Epithelial cell of prostate (primary cell): ENCODE measurements around the gene DNHD1.

Experiments
- DNase-seq: peaks from one replicate; pipeline ENCODE4 v3.0.0-alpha.2; 2011; ENCODE audit warnings: low read depth, low spot score
- H3K27ac ChIP-seq: fragments of 450-650 bp; 2 replicates; pipeline ENCODE4 v1.5.1; 2017; ENCODE audit warnings: mild to moderate bottlenecking

The DNHD1 gene

DNA sequence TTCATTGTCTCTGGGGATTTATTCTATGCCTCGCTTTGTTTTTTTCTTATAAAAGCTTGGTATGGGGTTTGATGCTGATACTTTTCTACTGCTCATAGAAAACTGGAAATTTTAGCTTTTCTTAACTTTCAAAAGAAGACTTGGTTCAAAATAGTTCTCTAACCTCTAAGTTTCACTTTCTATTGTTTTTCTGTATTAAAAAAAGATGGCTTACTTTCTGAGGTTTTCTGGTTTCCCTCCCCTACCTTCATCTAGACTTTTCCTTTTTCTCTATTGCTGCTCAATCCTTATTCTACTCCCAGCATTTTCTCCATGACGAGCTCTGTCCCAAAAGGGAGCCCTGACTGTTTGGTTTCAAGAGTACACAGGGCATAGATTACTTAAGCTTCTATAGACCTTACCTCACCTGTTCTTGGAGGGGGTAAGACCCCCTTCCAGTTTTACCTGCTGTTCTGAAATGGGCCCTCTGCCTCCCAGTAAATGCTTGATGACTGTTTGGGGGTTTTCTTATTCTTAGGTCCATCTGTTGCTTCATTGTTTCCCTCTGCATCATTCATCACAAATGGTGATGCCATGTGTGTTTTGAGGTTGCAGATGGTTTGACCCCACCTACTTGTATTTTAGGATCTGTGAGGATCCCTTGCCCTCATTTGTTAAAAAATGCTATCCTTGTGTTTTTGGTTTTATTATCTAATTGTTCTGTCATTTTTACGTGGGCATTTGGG is 29.5 kb downstream of the DNHD1 start:
- DNase-seq, result no peak
- no peak overlapping the region for H3K27ac ChIP-seq

DNA sequence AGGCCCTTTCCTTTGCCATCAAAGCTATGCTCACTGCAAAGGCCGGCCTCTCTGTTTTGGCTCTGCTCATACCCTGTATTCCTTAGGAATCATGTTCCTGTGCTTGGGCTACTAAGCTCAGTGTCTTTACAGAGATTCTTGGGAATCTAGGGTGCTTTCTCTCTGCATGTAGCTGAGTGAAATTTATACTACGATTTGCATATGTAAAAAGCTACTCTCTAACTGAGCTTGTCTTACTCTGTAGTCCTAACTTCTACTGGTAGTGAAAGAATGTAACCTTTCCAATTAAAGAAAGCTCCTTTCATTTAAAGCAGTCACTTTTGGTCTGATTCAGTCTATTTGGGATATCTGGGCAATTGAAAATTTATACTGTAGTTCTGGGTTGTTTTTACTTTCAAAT is 32.2 kb downstream of the DNHD1 start:
- H3K27ac ChIP-seq, result no peak overlapping the region

DNA sequence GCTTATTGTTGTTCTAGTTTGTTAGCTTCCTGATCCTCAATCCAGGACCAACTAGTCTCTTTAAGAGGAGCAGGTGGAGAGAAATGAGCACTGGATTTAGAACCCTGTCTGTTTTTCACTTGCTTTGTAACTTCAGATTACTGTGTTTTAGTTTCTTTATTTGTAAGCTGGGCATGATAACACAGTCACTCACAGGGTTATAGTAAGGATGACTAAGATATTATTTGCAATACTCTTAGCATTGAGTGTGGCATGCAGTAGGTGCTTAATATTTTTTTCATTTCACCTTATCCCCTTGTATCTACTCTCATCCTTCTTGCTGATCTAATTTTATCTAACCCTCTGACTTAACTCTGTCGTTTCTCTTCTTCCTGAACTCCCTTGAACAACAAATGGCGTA is 33.8 kb downstream of the DNHD1 start:
- no peak for DNase-seq
- no peak overlapping the region for H3K27ac ChIP-seq

More for the DNA sequence above, 32.2 kb downstream of the DNHD1 start:
- no peak for DNase-seq

DNA sequence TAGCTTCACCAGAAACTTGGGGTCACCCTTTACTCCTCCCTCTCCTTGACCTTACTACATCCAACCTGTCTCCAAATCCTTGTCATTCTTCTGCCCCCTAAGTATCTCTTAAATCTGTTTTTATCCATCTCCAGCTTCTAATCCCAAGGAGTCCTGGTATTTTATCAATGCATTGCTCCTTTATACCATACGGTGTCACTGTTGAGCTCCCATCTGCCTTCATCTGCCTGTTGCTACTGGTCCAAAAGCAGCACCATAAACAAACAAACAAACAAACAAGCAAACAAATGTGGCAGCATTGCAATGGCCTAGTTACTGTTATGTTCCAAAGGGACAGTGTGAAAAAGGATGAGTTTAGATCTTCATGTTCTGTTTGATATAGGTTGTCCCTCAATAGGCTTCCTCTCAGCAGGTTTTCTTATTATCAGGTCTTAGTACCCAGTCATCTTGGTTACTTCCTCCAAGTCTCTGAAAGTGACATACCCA is 34.2 kb downstream of the DNHD1 start:
- H3K27ac ChIP-seq, result no peak overlapping the region
- DNase-seq, result no peak

DNA sequence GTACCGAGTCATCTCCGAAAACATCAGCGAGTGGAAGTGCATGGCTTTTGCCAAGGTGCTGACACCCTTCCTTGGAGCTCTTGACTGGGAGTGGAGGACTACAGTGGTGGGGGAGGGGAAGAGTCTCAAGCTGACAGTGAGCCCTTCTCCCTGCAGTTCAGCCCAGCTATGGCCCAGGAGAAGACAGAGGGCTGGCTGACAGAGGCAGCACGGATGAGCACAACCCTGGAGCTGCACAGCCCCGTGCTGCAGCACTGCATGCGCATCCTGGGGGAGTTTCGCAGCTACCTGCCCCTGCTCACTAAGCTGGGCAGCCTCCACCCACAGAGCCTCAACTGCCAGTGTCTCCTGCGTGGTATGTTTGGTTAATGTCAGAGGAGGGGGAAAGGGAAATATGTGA is 41.4 kb downstream of the DNHD1 start:
- DNase-seq, result no peak
- no peak overlapping the region for H3K27ac ChIP-seq

DNA sequence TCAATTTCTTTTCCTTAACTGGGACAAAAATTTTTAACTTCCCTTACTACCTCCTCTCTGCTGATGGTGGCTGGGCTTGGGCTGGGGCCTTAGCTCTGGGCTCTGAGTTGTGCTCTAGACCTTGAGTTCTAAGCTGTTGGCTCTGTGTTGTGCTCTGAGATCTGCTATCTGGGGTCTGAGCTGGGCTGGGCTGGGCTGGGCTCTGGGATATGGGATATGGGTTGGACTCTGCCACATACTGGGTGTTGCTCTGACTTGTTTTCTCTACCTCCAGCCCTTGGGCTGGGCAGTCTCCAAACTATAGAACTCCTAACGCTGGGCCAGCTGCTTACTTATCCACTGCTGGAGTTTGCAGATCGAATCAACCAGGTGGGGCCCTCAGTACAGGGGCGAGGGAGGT is 41.9 kb downstream of the DNHD1 start:
- H3K27ac ChIP-seq, result no peak overlapping the region
- DNase-seq, result no peak

DNA sequence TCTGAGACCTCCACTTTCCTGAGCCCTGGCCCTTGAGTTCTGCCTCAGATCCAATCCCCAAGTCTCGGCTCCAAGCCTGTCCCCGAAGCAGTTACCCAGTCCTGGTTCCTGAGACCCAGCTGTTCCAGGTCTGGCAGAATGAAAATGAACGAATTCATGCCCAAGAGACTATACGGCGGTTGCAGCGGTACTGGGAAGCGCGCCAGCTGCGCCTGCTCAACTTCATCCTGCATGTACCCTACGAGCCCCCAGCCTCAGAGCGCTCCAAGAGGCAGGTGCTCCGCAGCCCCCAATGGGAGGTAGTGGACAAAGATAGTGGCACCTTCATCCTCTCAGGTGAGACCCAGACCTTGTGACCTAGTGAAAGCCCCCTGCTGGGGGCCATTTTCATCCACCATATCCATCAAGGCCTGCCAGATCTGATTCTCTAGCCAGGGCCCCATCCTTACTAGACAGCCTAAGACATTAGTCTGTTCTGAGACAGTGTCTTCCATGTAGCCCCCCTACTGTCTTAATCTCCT is 42.7 kb downstream of the DNHD1 start:
- no peak for DNase-seq
- H3K27ac ChIP-seq, result no peak overlapping the region

DNA sequence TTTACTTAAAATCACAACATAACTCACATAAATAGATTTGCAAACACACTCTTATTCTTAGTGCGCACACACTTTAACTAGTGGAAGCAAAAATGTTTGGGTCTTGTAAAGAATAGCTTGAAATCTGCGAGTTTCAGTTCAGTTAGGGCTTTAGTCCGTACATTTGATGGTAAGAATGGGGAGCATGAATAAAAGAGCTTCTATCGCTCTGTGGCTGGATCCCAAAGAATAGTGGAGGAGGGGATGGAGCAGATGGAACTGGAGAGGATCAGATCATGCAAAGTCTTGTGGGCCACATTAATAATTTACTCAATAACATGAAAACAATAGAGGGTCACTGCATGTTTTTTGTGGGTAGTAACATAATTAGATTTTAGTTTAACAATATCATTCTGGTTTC is 44.3 kb downstream of the DNHD1 start:
- no peak overlapping the region for H3K27ac ChIP-seq
- DNase-seq, result no peak

DNA sequence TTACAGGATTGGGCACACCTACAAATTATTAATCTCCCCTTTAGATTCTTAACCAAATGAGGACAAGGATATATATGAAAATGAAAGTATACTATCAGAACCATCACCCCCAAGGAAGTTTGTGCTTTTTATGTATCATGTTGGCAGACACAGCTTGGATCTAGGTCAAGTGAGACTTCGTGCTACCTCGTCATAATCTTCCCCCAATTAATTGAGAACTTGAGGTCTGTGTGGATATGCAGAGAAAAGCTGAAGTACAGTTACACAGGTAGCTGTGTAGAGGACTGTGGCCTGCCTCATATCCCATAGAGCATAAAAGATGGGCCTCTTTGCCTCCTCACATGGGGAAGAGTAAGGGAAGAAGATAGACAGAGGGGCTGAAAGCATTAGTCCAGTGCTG is 45.6 kb downstream of the DNHD1 start:
- H3K27ac ChIP-seq, result no peak overlapping the region
- DNase-seq, result no peak

DNA sequence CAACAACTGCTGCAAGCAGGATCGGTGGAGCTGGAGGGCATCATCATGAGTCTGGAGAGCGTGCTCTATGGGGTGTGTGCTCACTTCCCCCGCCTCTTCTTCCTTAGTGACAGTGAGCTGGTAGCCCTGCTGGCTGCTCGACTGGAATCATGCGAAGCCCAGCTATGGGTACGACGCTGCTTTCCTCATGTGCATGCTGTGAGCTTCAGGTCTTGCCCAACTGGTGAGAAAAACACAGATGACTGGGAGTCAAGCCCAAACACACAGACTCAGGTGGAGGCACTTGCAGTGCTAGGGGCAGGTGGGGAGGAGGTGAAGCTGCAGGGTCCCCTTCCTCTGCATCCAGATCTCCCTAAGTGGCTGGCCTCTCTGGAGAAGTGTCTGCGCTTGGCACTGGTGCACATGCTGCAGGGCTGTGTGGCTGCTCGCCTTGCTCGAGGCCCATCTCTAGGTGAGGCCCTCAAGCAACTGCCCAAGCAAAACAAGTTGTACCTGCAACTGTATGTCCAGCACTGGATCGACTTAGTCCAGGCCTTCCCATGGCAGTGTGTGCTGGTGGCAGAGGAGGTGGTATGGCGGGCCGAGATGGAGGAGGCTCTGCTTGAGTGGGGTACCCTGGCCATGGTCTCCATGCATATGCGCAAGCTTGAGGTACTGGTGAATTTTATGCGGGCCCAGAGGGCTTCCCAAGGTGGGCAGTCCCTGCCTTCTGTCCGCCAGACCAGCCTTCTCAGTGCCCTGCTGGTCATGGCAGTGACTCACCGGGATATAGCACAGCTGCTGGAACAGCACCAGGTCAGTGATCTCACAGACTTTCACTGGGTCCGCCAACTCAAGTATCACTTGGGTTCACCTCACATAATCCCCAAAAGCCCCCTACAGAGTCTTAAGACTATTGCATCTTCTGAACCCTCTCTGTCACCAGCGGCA is 48.1 kb downstream of the DNHD1 start:
- DNase-seq, result no peak

DNA sequence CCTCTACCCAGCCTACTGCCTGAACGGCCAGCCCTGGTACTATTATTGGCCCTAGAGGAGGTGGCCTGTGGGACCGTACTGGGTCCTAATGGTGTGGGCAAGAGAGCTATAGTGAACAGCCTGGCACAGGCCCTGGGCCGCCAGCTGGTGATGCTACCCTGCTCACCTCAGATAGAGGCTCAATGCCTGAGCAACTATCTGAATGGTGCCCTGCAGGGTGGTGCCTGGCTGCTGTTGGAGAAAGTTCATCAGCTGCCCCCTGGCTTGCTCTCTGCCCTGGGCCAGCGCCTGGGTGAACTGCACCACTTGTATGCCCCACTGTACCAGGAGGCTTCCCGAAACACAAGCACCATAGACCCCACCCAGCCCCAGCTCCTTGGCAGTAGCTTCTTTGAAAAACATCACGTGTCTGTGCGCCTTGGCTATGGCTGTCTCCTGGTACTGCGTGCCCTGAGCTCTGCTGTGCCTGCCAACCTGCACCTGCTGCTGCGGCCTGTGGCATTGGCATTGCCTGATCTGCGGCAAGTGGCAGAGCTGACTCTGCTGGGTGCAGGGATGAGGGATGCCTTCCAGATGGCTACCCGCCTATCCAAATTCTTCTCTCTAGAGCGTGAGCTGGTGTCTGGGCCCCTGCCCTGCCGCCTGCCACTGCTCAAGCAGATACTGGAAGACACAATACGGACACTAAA is 49.0 kb downstream of the DNHD1 start:
- no peak for DNase-seq
- no peak overlapping the region for H3K27ac ChIP-seq

More for the DNA sequence above, 48.1 kb downstream of the DNHD1 start:
- H3K27ac ChIP-seq, result no peak overlapping the region

DNA sequence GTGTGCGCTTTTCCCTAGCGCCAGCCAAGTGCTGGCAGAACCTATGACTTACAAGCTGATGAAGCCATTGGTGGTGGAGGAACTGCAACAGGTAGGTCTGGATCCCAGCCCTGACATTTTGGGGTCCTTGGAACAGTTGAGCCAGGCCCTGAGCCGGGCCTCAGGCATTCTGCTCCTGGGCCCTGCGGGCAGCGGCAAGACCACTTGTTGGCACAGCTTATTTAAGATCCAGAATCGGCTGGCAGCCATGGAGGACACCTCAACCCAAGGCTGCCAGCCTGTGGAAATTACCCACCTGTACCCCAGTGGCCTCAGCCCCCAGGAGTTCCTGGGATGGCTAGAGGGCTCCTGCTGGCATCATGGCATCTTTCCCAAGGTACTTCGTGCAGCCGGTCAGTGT is 49.7 kb downstream of the DNHD1 start:
- no peak for DNase-seq
- no peak overlapping the region for H3K27ac ChIP-seq

DNA sequence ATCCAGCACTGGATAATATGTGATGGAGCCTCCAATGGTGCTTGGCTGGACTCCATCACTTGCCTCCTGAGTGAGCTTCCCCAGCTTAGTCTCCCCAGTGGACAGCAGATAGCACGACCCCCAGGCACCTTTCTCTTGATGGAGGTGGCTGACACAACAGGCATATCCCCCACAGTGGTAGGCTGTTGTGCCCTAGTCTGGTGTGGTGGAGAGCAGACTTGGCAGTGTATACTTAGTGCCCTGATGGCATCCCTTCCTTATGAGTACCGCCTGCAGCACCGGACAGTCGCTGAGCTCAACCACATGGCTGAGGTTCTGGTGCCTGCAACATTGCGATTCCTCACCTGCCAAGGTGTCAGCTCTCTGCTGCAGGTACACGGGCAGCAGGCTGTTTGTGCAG is 50.1 kb downstream of the DNHD1 start:
- H3K27ac ChIP-seq, result no peak overlapping the region
- DNase-seq, result no peak

DNA sequence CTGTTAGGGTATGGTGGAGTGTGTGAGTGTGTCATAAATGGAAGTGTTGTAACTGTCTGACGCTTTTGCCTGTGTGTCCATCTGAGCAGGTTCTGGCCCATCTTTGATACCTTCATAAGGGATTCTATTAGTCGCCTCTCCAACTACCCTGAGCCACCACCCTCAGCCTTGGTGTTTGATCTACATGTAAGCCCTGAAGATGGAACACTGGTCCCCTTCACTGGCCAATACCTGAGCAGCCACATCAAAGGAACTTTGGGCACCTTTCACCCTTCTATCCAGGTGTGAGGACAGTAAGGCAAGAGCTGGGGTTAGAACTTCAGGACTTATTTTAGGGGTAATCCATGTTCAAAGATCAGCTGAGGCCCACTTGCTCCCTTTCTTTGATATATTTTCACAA is 51.0 kb downstream of the DNHD1 start:
- H3K27ac ChIP-seq, result no peak overlapping the region
- no peak for DNase-seq

DNA sequence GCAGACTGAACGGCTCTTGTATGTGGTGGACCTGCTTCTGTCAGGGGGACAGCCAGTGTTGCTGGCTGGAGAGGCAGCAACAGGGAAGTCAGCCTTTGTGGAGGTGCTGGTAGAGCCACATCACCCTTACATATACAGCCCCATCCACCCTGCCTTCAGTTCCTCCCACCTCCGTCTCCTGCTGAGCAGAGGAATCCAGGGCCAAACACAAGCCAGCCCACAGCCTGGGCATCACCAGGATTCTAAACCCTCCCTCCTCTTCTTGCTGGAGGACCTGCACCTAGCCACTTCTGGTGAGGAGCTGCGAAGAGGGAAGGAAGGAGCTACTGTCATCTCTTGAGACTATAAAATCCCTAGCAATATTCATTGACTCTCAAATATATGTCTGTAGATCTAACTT is 51.6 kb downstream of the DNHD1 start:
- DNase-seq, result no peak
- no peak overlapping the region for H3K27ac ChIP-seq

DNA sequence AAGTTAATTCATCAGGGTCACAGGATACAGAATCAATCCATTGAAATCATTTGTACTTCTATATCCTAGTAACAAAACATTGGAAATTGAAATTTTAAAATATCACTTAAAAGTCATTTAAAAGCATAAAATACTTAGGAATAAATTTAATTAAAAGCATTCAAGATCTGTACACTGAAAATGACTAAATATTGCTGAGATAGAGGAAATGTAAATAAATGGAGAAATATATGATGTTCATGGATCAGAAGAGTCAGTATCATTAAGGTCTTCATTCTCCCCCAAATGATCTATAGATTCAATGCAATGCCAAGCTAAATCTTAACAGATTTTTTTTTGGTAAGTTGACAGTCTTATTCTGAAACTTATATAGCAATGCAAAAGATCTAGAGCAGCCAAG is 56.6 kb downstream of the DNHD1 start:
- H3K27ac ChIP-seq, result no peak overlapping the region
- DNase-seq, result no peak

DNA sequence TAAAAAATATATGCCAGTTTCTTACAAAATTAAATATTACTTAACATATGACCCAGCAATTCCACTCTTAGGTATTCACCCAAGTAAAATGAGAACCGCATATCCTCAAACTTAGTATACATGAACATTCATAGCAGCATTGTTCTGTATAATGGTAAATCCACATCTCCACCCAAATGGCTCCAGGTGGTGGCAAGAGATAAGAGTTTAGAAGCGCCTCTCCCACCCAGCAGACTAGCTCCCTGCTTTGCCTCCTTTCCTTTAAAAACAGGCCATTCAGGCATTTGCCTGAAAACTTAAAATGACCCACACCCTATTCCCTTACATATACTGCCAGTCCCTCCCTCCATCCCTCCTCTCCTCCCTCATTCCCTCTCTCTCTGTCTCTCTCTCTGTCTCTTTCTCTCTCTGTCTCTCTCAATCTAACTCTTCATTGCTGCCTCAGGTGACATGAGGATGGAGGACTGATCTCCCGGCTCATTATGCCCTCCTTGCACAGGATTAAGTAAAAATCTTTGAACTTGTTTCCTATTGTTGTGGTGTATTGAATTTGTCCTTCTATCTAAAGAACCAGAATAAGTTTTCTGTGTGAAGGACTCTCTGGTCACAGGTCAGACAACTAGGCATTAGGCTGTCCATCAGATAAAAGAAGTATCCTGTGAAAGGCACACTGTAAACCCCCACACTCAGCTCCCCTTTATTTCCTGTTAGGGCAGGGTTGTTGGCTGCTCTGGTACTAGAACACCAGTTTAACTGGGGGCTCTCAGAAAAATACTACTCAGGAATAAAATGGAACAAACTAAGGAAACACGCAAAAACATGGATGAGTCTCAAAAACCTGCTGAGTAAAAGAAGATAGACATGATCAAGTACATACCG is 58.0 kb downstream of the DNHD1 start:
- no peak for DNase-seq
- no peak overlapping the region for H3K27ac ChIP-seq

DNA sequence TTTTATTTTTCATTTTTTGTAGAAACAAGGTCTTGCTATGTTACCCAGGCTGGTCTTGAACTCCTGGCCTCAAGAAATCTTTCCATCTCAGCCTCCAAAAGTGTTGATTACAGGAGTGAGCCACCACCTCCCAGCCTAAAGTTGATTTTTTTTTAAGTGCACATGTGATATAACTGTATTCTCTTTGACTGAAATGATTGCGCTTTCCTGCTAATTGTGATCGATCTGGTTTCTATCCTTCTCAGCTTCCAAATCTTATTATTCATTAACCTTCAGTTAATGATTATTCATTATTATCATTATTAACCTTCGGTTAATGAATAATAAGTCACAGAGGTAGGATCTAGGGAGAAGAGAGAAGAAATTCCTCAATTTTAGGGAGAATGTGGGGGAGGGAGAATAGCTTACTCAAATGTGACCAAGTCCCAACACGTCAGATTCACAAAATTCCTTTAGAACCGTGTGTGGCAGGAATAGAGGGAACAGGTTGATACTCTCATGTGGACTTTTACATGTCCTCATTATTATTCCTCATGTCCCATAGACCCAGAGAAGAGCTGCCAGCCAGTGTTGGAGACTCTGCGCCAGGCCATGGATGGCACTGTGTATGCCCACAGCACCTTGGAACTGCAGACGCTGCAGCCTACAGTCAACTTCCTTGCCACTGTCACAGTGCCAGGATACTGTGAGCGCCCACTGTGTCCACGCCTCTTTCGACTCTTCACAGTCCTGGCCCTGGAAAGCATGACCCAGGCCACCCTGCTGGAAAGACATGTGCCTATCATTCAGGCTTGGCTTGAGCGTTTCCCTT is 59.3 kb downstream of the DNHD1 start:
- H3K27ac ChIP-seq, result no peak overlapping the region
- DNase-seq, result no peak

DNA sequence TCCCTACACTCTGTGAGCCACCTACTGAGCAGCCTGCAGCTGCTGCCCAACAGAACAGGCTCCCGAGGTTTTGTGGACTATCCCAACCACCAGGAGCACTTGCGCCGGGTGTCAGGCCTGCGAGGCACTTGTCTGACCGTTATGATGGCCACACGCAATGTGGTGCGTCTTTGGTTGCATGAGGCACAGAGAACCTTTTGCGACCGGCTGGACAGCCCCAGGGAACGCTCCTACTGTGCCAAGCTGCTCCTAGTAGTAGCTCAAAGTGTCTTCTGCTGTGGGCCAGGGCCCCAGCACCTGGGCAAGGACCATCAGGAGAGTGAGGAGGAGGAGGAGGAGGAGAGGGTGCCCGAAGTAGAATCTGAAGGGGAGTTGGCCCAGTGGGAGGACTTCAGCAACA is 60.0 kb downstream of the DNHD1 start:
- no peak for DNase-seq
- H3K27ac ChIP-seq, result no peak overlapping the region
